ENCODE data around the gene ACTN1.

The ACTN1 gene

GRCh38 chr14:68906439-68906838, 72.7 kb downstream of the ACTN1 start:
- no peak for DNase-seq

- no peak for DNase-seq
These were observed 73.8 kb downstream of the ACTN1 start for GRCh38 chr14:68905107-68905895.

- no peak for DNase-seq
These were observed 76.7 kb downstream of the ACTN1 start for GRCh38 chr14:68902357-68902756.

- no peak for DNase-seq
These were observed 80.0 kb downstream of the ACTN1 start for GRCh38 chr14:68899033-68899603.

- no peak for DNase-seq
These were observed 80.7 kb downstream of the ACTN1 start for GRCh38 chr14:68898248-68899032.

- no peak for DNase-seq
These were observed 81.4 kb downstream of the ACTN1 start for GRCh38 chr14:68897559-68898155.

- no peak for DNase-seq
These were observed 83.0 kb downstream of the ACTN1 start for GRCh38 chr14:68896132-68896531.

GRCh38 chr14:68894802-68895703, 84.0 kb downstream of the ACTN1 start:
- no peak for DNase-seq

GRCh38 chr14:68894123-68894522, 85.0 kb downstream of the ACTN1 start:
- no peak for DNase-seq

GRCh38 chr14:68893566-68893965, 85.5 kb downstream of the ACTN1 start:
- DNase-seq, result no peak

- DNase-seq, result no peak
These were observed 86.1 kb downstream of the ACTN1 start for GRCh38 chr14:68892961-68893360.

GRCh38 chr14:68891851-68892660, 87.0 kb downstream of the ACTN1 start:
- DNase-seq, result no peak

GRCh38 chr14:68890173-68890931, 88.8 kb downstream of the ACTN1 start:
- no peak for DNase-seq

GRCh38 chr14:68888883-68889282, 90.2 kb downstream of the ACTN1 start:
- no peak for DNase-seq

GRCh38 chr14:68888025-68888850, 90.9 kb downstream of the ACTN1 start:
- no peak for DNase-seq

GRCh38 chr14:68886109-68886434, 93.0 kb downstream of the ACTN1 start:
- DNase-seq, result no peak

- no peak for DNase-seq
These were observed 93.6 kb downstream of the ACTN1 start for GRCh38 chr14:68885226-68886108.

Data from GDM1 (cell line).